Measurements from ENCODE around the gene PDZRN3.

Gene PDZRN3

GRCh38 chr3:73380735-73381532, 243.8 kb downstream of the PDZRN3 start:
- TF ChIP-seq SIN3A (IDR thresholded peaks at IDR 0.05; ENCODE audit: borderline replicate concordance, insufficient read depth, low read length), result no peak
- no peak for TF ChIP-seq REST (IDR thresholded peaks at IDR 0.05; ENCODE audit: insufficient read depth in 1 of 2, low read depth in 2 of 2, low read length in 2 of 2)
- TF ChIP-seq POLR2AphosphoS5 (IDR thresholded peaks at IDR 0.05; ENCODE audit: low read depth, low read length), result no peak
- TF ChIP-seq TAF1 (IDR thresholded peaks at IDR 0.05; ENCODE audit: borderline replicate concordance, insufficient read depth, low read length), result no peak
- TF ChIP-seq FOXP2 (optimal IDR thresholded peaks at IDR 0.05; ENCODE audit: borderline replicate concordance, extremely low read depth, extremely low read length, insufficient read depth), result no peak

- TF ChIP-seq FOXP2 (optimal IDR thresholded peaks at IDR 0.05; ENCODE audit: borderline replicate concordance, extremely low read depth, extremely low read length, insufficient read depth) (no peak), REST (IDR thresholded peaks at IDR 0.05; ENCODE audit: insufficient read depth in 1 of 2, low read depth in 2 of 2, low read length in 2 of 2) (no peak), POLR2AphosphoS5 (IDR thresholded peaks at IDR 0.05; ENCODE audit: low read depth, low read length) (no peak), TAF1 (IDR thresholded peaks at IDR 0.05; ENCODE audit: borderline replicate concordance, insufficient read depth, low read length) (no peak), SIN3A (IDR thresholded peaks at IDR 0.05; ENCODE audit: borderline replicate concordance, insufficient read depth, low read length) (no peak)
Measured at GRCh38 chr3:73379465-73379864, 245.3 kb downstream of the PDZRN3 start.

- TF ChIP-seq FOXP2 (optimal IDR thresholded peaks at IDR 0.05; ENCODE audit: borderline replicate concordance, extremely low read depth, extremely low read length, insufficient read depth), result no peak
- no peak for TF ChIP-seq POLR2AphosphoS5 (IDR thresholded peaks at IDR 0.05; ENCODE audit: low read depth, low read length)
- no peak for TF ChIP-seq REST (IDR thresholded peaks at IDR 0.05; ENCODE audit: insufficient read depth in 1 of 2, low read depth in 2 of 2, low read length in 2 of 2)
- TF ChIP-seq TAF1 (IDR thresholded peaks at IDR 0.05; ENCODE audit: borderline replicate concordance, insufficient read depth, low read length), result no peak
- no peak for TF ChIP-seq SIN3A (IDR thresholded peaks at IDR 0.05; ENCODE audit: borderline replicate concordance, insufficient read depth, low read length)
Measured at GRCh38 chr3:73378207-73378606, 246.5 kb downstream of the PDZRN3 start.

- TF ChIP-seq POLR2AphosphoS5 (IDR thresholded peaks at IDR 0.05; ENCODE audit: low read depth, low read length) (no peak), REST (IDR thresholded peaks at IDR 0.05; ENCODE audit: insufficient read depth in 1 of 2, low read depth in 2 of 2, low read length in 2 of 2) (no peak), TAF1 (IDR thresholded peaks at IDR 0.05; ENCODE audit: borderline replicate concordance, insufficient read depth, low read length) (no peak), SIN3A (IDR thresholded peaks at IDR 0.05; ENCODE audit: borderline replicate concordance, insufficient read depth, low read length) (no peak), FOXP2 (optimal IDR thresholded peaks at IDR 0.05; ENCODE audit: borderline replicate concordance, extremely low read depth, extremely low read length, insufficient read depth) (no peak)
Measured at GRCh38 chr3:73365756-73366397, 258.9 kb downstream of the PDZRN3 start.
